Stomach (tissue), 4 donors: ENCODE results near the gene DEPDC1B.

Experiments
- POLR2A ChIP-seq, 4 donors: fragments of 450-650 bp; IDR thresholded peaks; one replicate each; pipeline ENCODE4 v1.6.1; 2016; ENCODE audit warnings: antibody characterized with exemption in 4 of 4, control low read depth in 2 of 4, mild to moderate bottlenecking in 1 of 4, moderate library complexity in 1 of 4
- POLR2AphosphoS5 ChIP-seq, 3 donors: sonication (generic); formaldehyde crosslinking; IDR thresholded peaks; one replicate each; pipeline ENCODE4 v1.6.1; 2016; ENCODE audit warnings: antibody characterized with exemption in 3 of 3
- TF ChIP-seq, protein P1 (sequence below), 7 experiments: fragments of 450-650 bp in 4 of 7; fragments of 200-600 bp in 3 of 7; sonication (generic) in 3 of 7; IDR thresholded peaks; one replicate each; pipeline ENCODE4 v1.5.1; 2016 to 2019; ENCODE audit warnings: antibody characterized with exemption in 7 of 7, control low read depth in 2 of 7, mild to moderate bottlenecking in 1 of 7

DNA sequence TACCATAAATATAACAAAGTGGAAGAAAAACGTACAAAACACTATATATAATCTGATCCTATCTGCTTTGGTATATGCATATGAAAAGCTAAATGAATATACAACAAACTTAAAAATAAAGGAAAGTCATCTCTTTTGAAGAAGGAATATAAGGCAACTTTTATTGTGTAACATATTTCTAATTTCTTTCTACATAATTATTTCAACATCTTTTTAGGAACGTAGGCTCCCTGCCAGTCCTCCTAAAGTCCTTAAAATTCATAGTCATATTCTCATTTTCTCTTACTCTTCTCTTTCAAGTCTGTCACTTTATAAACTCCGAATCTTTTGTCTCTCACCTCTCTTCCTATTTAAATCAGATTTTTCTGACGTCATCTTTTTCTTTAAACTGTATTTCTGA is 9.6 kb downstream of the DEPDC1B start:
- TF ChIP-seq POLR2A (IDR thresholded peaks at IDR 0.05) (no peak), POLR2AphosphoS5 (IDR thresholded peaks at IDR 0.05) (no peak)
- TF ChIP-seq, protein P1, sequence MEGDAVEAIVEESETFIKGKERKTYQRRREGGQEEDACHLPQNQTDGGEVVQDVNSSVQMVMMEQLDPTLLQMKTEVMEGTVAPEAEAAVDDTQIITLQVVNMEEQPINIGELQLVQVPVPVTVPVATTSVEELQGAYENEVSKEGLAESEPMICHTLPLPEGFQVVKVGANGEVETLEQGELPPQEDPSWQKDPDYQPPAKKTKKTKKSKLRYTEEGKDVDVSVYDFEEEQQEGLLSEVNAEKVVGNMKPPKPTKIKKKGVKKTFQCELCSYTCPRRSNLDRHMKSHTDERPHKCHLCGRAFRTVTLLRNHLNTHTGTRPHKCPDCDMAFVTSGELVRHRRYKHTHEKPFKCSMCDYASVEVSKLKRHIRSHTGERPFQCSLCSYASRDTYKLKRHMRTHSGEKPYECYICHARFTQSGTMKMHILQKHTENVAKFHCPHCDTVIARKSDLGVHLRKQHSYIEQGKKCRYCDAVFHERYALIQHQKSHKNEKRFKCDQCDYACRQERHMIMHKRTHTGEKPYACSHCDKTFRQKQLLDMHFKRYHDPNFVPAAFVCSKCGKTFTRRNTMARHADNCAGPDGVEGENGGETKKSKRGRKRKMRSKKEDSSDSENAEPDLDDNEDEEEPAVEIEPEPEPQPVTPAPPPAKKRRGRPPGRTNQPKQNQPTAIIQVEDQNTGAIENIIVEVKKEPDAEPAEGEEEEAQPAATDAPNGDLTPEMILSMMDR (IDR thresholded peaks at IDR 0.05) = no peak
